HepG2 (cell line): ENCODE measurements around the gene EXOC5. TPM values are rescaled to one million over a fixed set of nuclear protein-coding genes. Genes with fewer than 3 reads are reported as not detected.

Experiments
- ATRX ChIP-seq: sonication (generic); formaldehyde crosslinking; IDR thresholded peaks from 2 replicates; pipeline ENCODE4 v1.4.0; 2020; ENCODE audit warnings: missing genetic modification reagents, borderline replicate concordance
- CEBPG ChIP-seq: IDR thresholded peaks from 2 replicates; pipeline ENCODE4 v1.6.1; 2016
- HNRNPK ChIP-seq: fragments of 200-400 bp; formaldehyde crosslinking; IDR thresholded peaks from 2 replicates; pipeline ENCODE4 v1.6.1; 2018; ENCODE audit warnings: low read length, low read depth, moderate library complexity, mild to moderate bottlenecking; ENCODE audit not compliant: poor library complexity, severe bottlenecking
- HOXA5 ChIP-seq: sonication (generic); formaldehyde crosslinking; IDR thresholded peaks from 2 replicates; pipeline ENCODE4 v1.4.0; 2020; ENCODE audit warnings: missing genetic modification reagents
- HOXA9 ChIP-seq: sonication (generic); formaldehyde crosslinking; IDR thresholded peaks from 2 replicates; pipeline ENCODE4 v1.8.1; 2022; ENCODE audit warnings: missing genetic modification reagents, mild to moderate bottlenecking, moderate library complexity, borderline replicate concordance
- RXRA ChIP-seq: sonication (generic); formaldehyde crosslinking; IDR thresholded peaks from 2 replicates; pipeline ENCODE4 v1.5.1; 2020; ENCODE audit warnings: missing genetic modification reagents
- TBX3 ChIP-seq: fragments of 450-650 bp; IDR thresholded peaks from 2 replicates; pipeline ENCODE4 v1.6.1; 2017; ENCODE audit warnings: antibody characterized with exemption, mild to moderate bottlenecking, inconsistent platforms, borderline replicate concordance
- TFAP4 ChIP-seq: sonication (generic); IDR thresholded peaks from 2 replicates; pipeline ENCODE4 v1.6.1; 2016; ENCODE audit warnings: low read depth, borderline replicate concordance
- ZNF292 ChIP-seq: sonication (generic); formaldehyde crosslinking; IDR thresholded peaks from 2 replicates; pipeline ENCODE4 v1.8.1; 2022; ENCODE audit warnings: mild to moderate bottlenecking, low read depth, missing genetic modification reagents, borderline replicate concordance
- ZNF30 ChIP-seq: sonication (generic); formaldehyde crosslinking; IDR thresholded peaks from 2 replicates; pipeline ENCODE4 v1.5.0; 2020; ENCODE audit warnings: mild to moderate bottlenecking, missing genetic modification reagents
- ZNF768 ChIP-seq: sonication (generic); formaldehyde crosslinking; IDR thresholded peaks from 2 replicates; pipeline ENCODE4 v1.4.0; 2020; ENCODE audit warnings: missing genetic modification reagents
- ZNF883 ChIP-seq: sonication (generic); formaldehyde crosslinking; IDR thresholded peaks from 2 replicates; pipeline ENCODE4 v1.5.1; 2020; ENCODE audit warnings: mild to moderate bottlenecking, missing genetic modification reagents; ENCODE audit errors: not compliant biosample characterization
- ZSCAN31 ChIP-seq: sonication (generic); formaldehyde crosslinking; IDR thresholded peaks from 2 replicates; pipeline ENCODE4 v1.5.0; 2020; ENCODE audit warnings: low read depth, mild to moderate bottlenecking, missing genetic modification reagents
- ZXDC ChIP-seq: sonication (generic); formaldehyde crosslinking; IDR thresholded peaks from 2 replicates; pipeline ENCODE4 v1.5.0; 2020; ENCODE audit warnings: mild to moderate bottlenecking, missing genetic modification reagents
- polyA plus RNA-seq, 8 experiments: library from polyadenylated mRNA; depleted of rRNA in 3 of 8; stranded (reverse) in 7 of 8; unstranded in 1 of 8; fragments of >200 nt; fragmentation: Illumina TruSeq in 4 of 8; extraction: Trizol in 4 of 8; gene quantifications; 2 replicates each; pipeline versions ENCODE4 v1.2.1 to v1.2.3, GENCODE V29; 2011 to 2016; ENCODE audit warnings: low read depth in 4 of 8, missing spikeins in 1 of 8, mixed read lengths in 1 of 8; ENCODE audit not compliant: insufficient read depth in 1 of 8
- total RNA-seq, 5 experiments: library from RNA; depleted of rRNA; stranded (reverse); fragments of >200 nt; fragmentation: Illumina TruSeq; extraction: Trizol; gene quantifications; 2 replicates each; pipeline ENCODE4 v1.2.3, GENCODE V29; 2016; ENCODE audit warnings: low read depth in 1 of 5
- TF ChIP-seq, protein P1 (sequence below): sonication (generic); formaldehyde crosslinking; IDR thresholded peaks from 2 replicates; pipeline ENCODE4 v1.4.0; 2020; ENCODE audit warnings: missing genetic modification reagents
- TF ChIP-seq, protein P2 (sequence below): sonication (generic); formaldehyde crosslinking; IDR thresholded peaks from 2 replicates; pipeline ENCODE4 v1.4.0; 2020; ENCODE audit warnings: mild to moderate bottlenecking, missing genetic modification reagents
- TF ChIP-seq, protein P3 (sequence below): sonication (generic); formaldehyde crosslinking; IDR thresholded peaks from 2 replicates; pipeline ENCODE4 v1.4.0; 2020; ENCODE audit warnings: missing genetic modification reagents

EXOC5 gene
- total and polyA plus RNA-seq, 2 of the 13 experiments (the other 11 are each of a cell fraction or from before 2014, with no cell fraction given) = 15.1 to 43.8 TPM

GRCh38 chr14:57268161-57269069, at the start of gene EXOC5, which contains the start of gene AP5M1 (continued):
- peak; percentile 87 for TF ChIP-seq ZNF883 (CRISPR knock-in tag)
- TF ChIP-seq, protein P1, sequence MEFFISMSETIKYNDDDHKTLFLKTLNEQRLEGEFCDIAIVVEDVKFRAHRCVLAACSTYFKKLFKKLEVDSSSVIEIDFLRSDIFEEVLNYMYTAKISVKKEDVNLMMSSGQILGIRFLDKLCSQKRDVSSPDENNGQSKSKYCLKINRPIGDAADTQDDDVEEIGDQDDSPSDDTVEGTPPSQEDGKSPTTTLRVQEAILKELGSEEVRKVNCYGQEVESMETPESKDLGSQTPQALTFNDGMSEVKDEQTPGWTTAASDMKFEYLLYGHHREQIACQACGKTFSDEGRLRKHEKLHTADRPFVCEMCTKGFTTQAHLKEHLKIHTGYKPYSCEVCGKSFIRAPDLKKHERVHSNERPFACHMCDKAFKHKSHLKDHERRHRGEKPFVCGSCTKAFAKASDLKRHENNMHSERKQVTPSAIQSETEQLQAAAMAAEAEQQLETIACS = no peak
- peak; percentile 72; the same call in 1 of the 2 replicates for TF ChIP-seq TFAP4
- TF ChIP-seq CEBPG (CRISPR knock-in tag) = no peak; the same call in 1 of the 2 replicates
- TF ChIP-seq ATRX = no peak
- TF ChIP-seq ZSCAN31 (CRISPR knock-in tag) = 0 out of 2 replicates have a peak, but pooled peaks have one; percentile 43
- TF ChIP-seq TBX3 = peak; percentile 52; the same call in 1 of the 2 replicates
- TF ChIP-seq HOXA9 (CRISPR knock-in tag) = peak; percentile 73; the same call in 1 of the 2 replicates
- no peak for TF ChIP-seq ZXDC (CRISPR knock-in tag)
- peak; percentile 88 for TF ChIP-seq HNRNPK
- TF ChIP-seq ZNF30 = no peak; the same call in 1 of the 2 replicates
- TF ChIP-seq ZNF768 (CRISPR knock-in tag) = peak; percentile 53; the same call in 1 of the 2 replicates
- no peak for TF ChIP-seq HOXA5
- TF ChIP-seq, protein P2, sequence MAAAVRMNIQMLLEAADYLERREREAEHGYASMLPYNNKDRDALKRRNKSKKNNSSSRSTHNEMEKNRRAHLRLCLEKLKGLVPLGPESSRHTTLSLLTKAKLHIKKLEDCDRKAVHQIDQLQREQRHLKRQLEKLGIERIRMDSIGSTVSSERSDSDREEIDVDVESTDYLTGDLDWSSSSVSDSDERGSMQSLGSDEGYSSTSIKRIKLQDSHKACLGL (CRISPR knock-in tag) = peak; percentile 93; the same call in 1 of the 2 replicates
- peak; percentile 61; the same call in 1 of the 2 replicates for TF ChIP-seq ZNF292 (CRISPR knock-in tag)
- TF ChIP-seq, protein P3, sequence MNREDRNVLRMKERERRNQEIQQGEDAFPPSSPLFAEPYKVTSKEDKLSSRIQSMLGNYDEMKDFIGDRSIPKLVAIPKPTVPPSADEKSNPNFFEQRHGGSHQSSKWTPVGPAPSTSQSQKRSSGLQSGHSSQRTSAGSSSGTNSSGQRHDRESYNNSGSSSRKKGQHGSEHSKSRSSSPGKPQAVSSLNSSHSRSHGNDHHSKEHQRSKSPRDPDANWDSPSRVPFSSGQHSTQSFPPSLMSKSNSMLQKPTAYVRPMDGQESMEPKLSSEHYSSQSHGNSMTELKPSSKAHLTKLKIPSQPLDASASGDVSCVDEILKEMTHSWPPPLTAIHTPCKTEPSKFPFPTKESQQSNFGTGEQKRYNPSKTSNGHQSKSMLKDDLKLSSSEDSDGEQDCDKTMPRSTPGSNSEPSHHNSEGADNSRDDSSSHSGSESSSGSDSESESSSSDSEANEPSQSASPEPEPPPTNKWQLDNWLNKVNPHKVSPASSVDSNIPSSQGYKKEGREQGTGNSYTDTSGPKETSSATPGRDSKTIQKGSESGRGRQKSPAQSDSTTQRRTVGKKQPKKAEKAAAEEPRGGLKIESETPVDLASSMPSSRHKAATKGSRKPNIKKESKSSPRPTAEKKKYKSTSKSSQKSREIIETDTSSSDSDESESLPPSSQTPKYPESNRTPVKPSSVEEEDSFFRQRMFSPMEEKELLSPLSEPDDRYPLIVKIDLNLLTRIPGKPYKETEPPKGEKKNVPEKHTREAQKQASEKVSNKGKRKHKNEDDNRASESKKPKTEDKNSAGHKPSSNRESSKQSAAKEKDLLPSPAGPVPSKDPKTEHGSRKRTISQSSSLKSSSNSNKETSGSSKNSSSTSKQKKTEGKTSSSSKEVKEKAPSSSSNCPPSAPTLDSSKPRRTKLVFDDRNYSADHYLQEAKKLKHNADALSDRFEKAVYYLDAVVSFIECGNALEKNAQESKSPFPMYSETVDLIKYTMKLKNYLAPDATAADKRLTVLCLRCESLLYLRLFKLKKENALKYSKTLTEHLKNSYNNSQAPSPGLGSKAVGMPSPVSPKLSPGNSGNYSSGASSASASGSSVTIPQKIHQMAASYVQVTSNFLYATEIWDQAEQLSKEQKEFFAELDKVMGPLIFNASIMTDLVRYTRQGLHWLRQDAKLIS (CRISPR knock-in tag) = no peak
- TF ChIP-seq RXRA (CRISPR knock-in tag) = peak; percentile 50; the same call in 1 of the 2 replicates
